Thoracic aorta (tissue), 2 donors: Measurements from ENCODE around the gene MARCOL. TPM values are rescaled to one million over a fixed set of nuclear protein-coding genes. Genes with fewer than 3 reads are reported as not detected.

Source experiments
- ATAC-seq: fragments of 150-250 bp; one replicate; pipeline ENCODE4 v1.8.0; 2017; ENCODE audit warnings: low read depth; ENCODE audit not compliant: insufficient number of reproducible peaks, low FRiP score
- DNase-seq: peaks from one replicate; pipeline ENCODE4 v3.0.0-alpha.2; 2020; ENCODE audit warnings: low spot score
- H3K27ac ChIP-seq, 2 donors: fragments of 200-600 bp; sonication (generic); 1 replicate in 1 of 2; 2 replicates in 1 of 2; pipeline ENCODE4 v1.5.1; 2016; ENCODE audit warnings: mild to moderate bottlenecking in 2 of 2, moderate library complexity in 2 of 2
- H3K27me3 ChIP-seq: fragments of 200-600 bp; sonication (generic); replicated peaks from 2 replicates; pipeline ENCODE4 v1.6.0; 2016; ENCODE audit warnings: mild to moderate bottlenecking; ENCODE audit not compliant: insufficient read depth
- H3K36me3 ChIP-seq: fragments of 200-600 bp; sonication (generic); one replicate; pipeline ENCODE4 v1.5.1; 2016
- H3K4me1 ChIP-seq, 2 donors: fragments of 200-600 bp; sonication (generic); 1 replicate in 1 of 2; 2 replicates in 1 of 2; pipeline versions ENCODE4 v1.5.1 to v1.6.0; 2016; ENCODE audit warnings: low read depth in 2 of 2, mild to moderate bottlenecking in 1 of 2; ENCODE audit not compliant: control insufficient read depth in 1 of 2
- H3K4me3 ChIP-seq: fragments of 200-600 bp; sonication (generic); 2 replicates; pipeline ENCODE4 v1.5.1; 2016; ENCODE audit warnings: mild to moderate bottlenecking
- H3K9me3 ChIP-seq: fragments of 200-600 bp; sonication (generic); 2 replicates; pipeline ENCODE4 v1.5.1; 2016
- total RNA-seq, 2 donors: library from RNA; depleted of rRNA; stranded (reverse); fragments of >200 nt; gene quantifications; one replicate each; pipeline versions ENCODE4 v1.1.0 to v1.2.3, GENCODE V29; 2016
- TF ChIP-seq, protein P1 (sequence below): fragments of 200-600 bp; sonication (generic); IDR thresholded peaks from one replicate; pipeline ENCODE4 v1.5.1; 2019; ENCODE audit warnings: antibody characterized with exemption

MARCOL gene
- total RNA-seq, 2 donors from 2014 or later, result not detected

GRCh38 chr5:148290271-148291195 lies 52.2 kb downstream of the MARCOL start:
- no peaks in the 10 kb centered on the region for H3K9me3 ChIP-seq
- ATAC-seq (no peak), DNase-seq (no peak)
- no peak overlapping the region for H3K4me3 ChIP-seq
- no peak overlapping the region for H3K27ac ChIP-seq
- H3K27me3 ChIP-seq, result no peaks in the 10 kb centered on the region
- no peaks in the 10 kb centered on the region for H3K36me3 ChIP-seq
- TF ChIP-seq, protein P1, sequence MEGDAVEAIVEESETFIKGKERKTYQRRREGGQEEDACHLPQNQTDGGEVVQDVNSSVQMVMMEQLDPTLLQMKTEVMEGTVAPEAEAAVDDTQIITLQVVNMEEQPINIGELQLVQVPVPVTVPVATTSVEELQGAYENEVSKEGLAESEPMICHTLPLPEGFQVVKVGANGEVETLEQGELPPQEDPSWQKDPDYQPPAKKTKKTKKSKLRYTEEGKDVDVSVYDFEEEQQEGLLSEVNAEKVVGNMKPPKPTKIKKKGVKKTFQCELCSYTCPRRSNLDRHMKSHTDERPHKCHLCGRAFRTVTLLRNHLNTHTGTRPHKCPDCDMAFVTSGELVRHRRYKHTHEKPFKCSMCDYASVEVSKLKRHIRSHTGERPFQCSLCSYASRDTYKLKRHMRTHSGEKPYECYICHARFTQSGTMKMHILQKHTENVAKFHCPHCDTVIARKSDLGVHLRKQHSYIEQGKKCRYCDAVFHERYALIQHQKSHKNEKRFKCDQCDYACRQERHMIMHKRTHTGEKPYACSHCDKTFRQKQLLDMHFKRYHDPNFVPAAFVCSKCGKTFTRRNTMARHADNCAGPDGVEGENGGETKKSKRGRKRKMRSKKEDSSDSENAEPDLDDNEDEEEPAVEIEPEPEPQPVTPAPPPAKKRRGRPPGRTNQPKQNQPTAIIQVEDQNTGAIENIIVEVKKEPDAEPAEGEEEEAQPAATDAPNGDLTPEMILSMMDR, result no peak
- H3K4me1 ChIP-seq, result no peaks in the 10 kb centered on the region

Other genes starting within 250 kb of the MARCOL start
- gene SPINK5, start 174.5 kb upstream of the MARCOL start, total RNA-seq, result under 1 TPM in 1 of 2 donors, not detected in 1; 0.54 TPM
- not detected for gene SPINK14, start 70.0 kb upstream of the MARCOL start, total RNA-seq
- not detected for gene SPINK6, start 35.5 kb upstream of the MARCOL start, total RNA-seq
- not detected for gene SPINK13, start 30.3 kb downstream of the MARCOL start, total RNA-seq
- gene SPINK7, start 73.9 kb downstream of the MARCOL start, total RNA-seq, result not detected
- gene SPINK9, start 97.0 kb downstream of the MARCOL start, total RNA-seq, result not detected
- 100 to 1,000 TPM in 1 of 2 donors, 10 to 100 TPM in 1; 33.7 to 121 TPM for gene FBXO38, start 145.4 kb downstream of the MARCOL start, total RNA-seq